Measurements from ENCODE around the gene ALKBH6.

GRCh38 chr19:36023432-36023831, 9.4 kb upstream of the ALKBH6 start:
- TF ChIP-seq SP1 (IDR thresholded peaks at IDR 0.05) = no peak
- TF ChIP-seq ARNT (IDR thresholded peaks at IDR 0.05) = no peak
- no peak for TF ChIP-seq BHLHE40 (IDR thresholded peaks at IDR 0.05; ENCODE audit: borderline replicate concordance)
- TF ChIP-seq FOXK2 (IDR thresholded peaks at IDR 0.05) = no peak
- TF ChIP-seq CTBP1 (IDR thresholded peaks at IDR 0.05; ENCODE audit: borderline replicate concordance) = no peak
- TF ChIP-seq ZNF384 (IDR thresholded peaks at IDR 0.05) = no peak
